Measurements from ENCODE around the gene ARHGAP15. TPM values are rescaled to one million over a fixed set of nuclear protein-coding genes. Genes with fewer than 3 reads are reported as not detected.

The ARHGAP15 gene
- total RNA-seq, 2 donors from 2014 or later = 0.86 TPM; not detected in 1

- peaks cover 3% of the 10 kb centered on the region for H3K4me1 ChIP-seq (ENCODE audit: control insufficient read depth, insufficient read depth, low read length)
- no peaks in the 10 kb centered on the region for H3K9me3 ChIP-seq (ENCODE audit: control insufficient read depth, low read length)
- Mint-ChIP-seq H3K36me3 (ENCODE audit: low read depth) (no peaks in the 10 kb centered on the region), H3K9me3 (no peaks in the 10 kb centered on the region), H3K27me3 (ENCODE audit: insufficient read depth) (no peaks in the 10 kb centered on the region), H3K4me3 (no peak overlapping the region), H3K4me1 (peaks cover 16% of the 10 kb centered on the region), H3K27ac (no peak overlapping the region)
- DNase-seq = no peak
- no peaks in the 10 kb centered on the region for H3K36me3 ChIP-seq (ENCODE audit: control insufficient read depth, insufficient read depth, low read length)
- no peak overlapping the region for H3K27ac ChIP-seq (ENCODE audit: low read depth, low read length)
- WGBS, 2 experiments (ENCODE audit: insufficient coverage in 1 of 2, insufficient read length in 1 of 2) = 63% methylated on average over 3 of the region's 4 CpGs; no CpG with 5 or more reads in 1 of the 2 experiments
- H3K27me3 ChIP-seq (ENCODE audit: control insufficient read depth, insufficient read depth, low read length, poor library complexity, severe bottlenecking) = no peaks in the 10 kb centered on the region
- H3K4me3 ChIP-seq (ENCODE audit: low read length) = no peak overlapping the region
- no peak for TF ChIP-seq CTCF (conservative IDR thresholded peaks at IDR 0.05)
- no peak overlapping the region for H3K9ac ChIP-seq (ENCODE audit: extremely low read depth, low read length, poor library complexity, severe bottlenecking)
Measured at GRCh38 chr2:143584936-143585335, 455.7 kb downstream of the ARHGAP15 start.

- Histone ChIP-seq H3K36me3 (ENCODE audit: control insufficient read depth, insufficient read depth, low read length) (no peaks in the 10 kb centered on the region), H3K4me1 (ENCODE audit: control insufficient read depth, insufficient read depth, low read length) (peaks cover 3% of the 10 kb centered on the region), H3K4me3 (ENCODE audit: low read length) (no peak overlapping the region), H3K27ac (ENCODE audit: low read depth, low read length) (no peak overlapping the region), H3K9ac (ENCODE audit: extremely low read depth, low read length, poor library complexity, severe bottlenecking) (no peak overlapping the region), H3K27me3 (ENCODE audit: control insufficient read depth, insufficient read depth, low read length, poor library complexity, severe bottlenecking) (no peaks in the 10 kb centered on the region), H3K9me3 (ENCODE audit: control insufficient read depth, low read length) (no peaks in the 10 kb centered on the region)
- Mint-ChIP-seq H3K4me3 (no peak overlapping the region), H3K9me3 (no peaks in the 10 kb centered on the region), H3K27me3 (ENCODE audit: insufficient read depth) (no peaks in the 10 kb centered on the region), H3K4me1 (peaks cover 16% of the 10 kb centered on the region), H3K36me3 (ENCODE audit: low read depth) (no peaks in the 10 kb centered on the region), H3K27ac (no peak overlapping the region)
- DNase-seq = no peak
- TF ChIP-seq CTCF (conservative IDR thresholded peaks at IDR 0.05) = no peak
Measured at GRCh38 chr2:143586119-143586518, 456.9 kb downstream of the ARHGAP15 start.

- Histone ChIP-seq H3K27me3 (ENCODE audit: control insufficient read depth, insufficient read depth, low read length, poor library complexity, severe bottlenecking) (no peaks in the 10 kb centered on the region), H3K27ac (ENCODE audit: low read depth, low read length) (no peak overlapping the region), H3K4me3 (ENCODE audit: low read length) (no peak overlapping the region), H3K4me1 (ENCODE audit: control insufficient read depth, insufficient read depth, low read length) (no peaks in the 10 kb centered on the region), H3K36me3 (ENCODE audit: control insufficient read depth, insufficient read depth, low read length) (no peaks in the 10 kb centered on the region), H3K9me3 (ENCODE audit: control insufficient read depth, low read length) (no peaks in the 10 kb centered on the region), H3K9ac (ENCODE audit: extremely low read depth, low read length, poor library complexity, severe bottlenecking) (no peak overlapping the region)
- DNase-seq = no peak
- Mint-ChIP-seq H3K9me3 (no peaks in the 10 kb centered on the region), H3K4me3 (no peak overlapping the region), H3K27me3 (ENCODE audit: insufficient read depth) (no peaks in the 10 kb centered on the region), H3K4me1 (no peaks in the 10 kb centered on the region), H3K27ac (no peak overlapping the region), H3K36me3 (ENCODE audit: low read depth) (no peaks in the 10 kb centered on the region)
- no peak for TF ChIP-seq CTCF (conservative IDR thresholded peaks at IDR 0.05)
Measured at GRCh38 chr2:143588746-143589145, 459.5 kb downstream of the ARHGAP15 start.
